ENCODE results near the gene LRCH3.

The LRCH3 gene

GRCh38 chr3:197791892-197792647, 1.0 kb downstream of the LRCH3 start:
- H3K4me3 ChIP-seq (ENCODE audit: low read depth, low read length): peak overlapping the region; percentile 91

GRCh38 chr3:197793247-197793646, 2.2 kb downstream of the LRCH3 start:
- no peak overlapping the region for H3K4me3 ChIP-seq (ENCODE audit: low read depth, low read length)

GRCh38 chr3:197794115-197794514, 3.1 kb downstream of the LRCH3 start:
- no peak overlapping the region for H3K4me3 ChIP-seq (ENCODE audit: low read depth, low read length)

GRCh38 chr3:197795200-197795599, 4.1 kb downstream of the LRCH3 start:
- no peak overlapping the region for H3K4me3 ChIP-seq (ENCODE audit: low read depth, low read length)

GRCh38 chr3:197796087-197796486, 5.0 kb downstream of the LRCH3 start:
- H3K4me3 ChIP-seq (ENCODE audit: low read depth, low read length): no peak overlapping the region

GRCh38 chr3:197798863-197799262, 7.8 kb downstream of the LRCH3 start:
- H3K4me3 ChIP-seq (ENCODE audit: low read depth, low read length): no peak overlapping the region

- no peak overlapping the region for H3K4me3 ChIP-seq (ENCODE audit: low read depth, low read length)
Observed at GRCh38 chr3:197800379-197800778, 9.3 kb downstream of the LRCH3 start.

GRCh38 chr3:197801891-197802778, 11.1 kb downstream of the LRCH3 start:
- H3K4me3 ChIP-seq (ENCODE audit: low read depth, low read length): no peak overlapping the region

GRCh38 chr3:197802779-197803459, 11.9 kb downstream of the LRCH3 start:
- no peak overlapping the region for H3K4me3 ChIP-seq (ENCODE audit: low read depth, low read length)

- H3K4me3 ChIP-seq (ENCODE audit: low read depth, low read length): no peak overlapping the region
Observed at GRCh38 chr3:197804511-197804910, 13.5 kb downstream of the LRCH3 start.

- no peak overlapping the region for H3K4me3 ChIP-seq (ENCODE audit: low read depth, low read length)
Observed at GRCh38 chr3:197807969-197808587, 17.0 kb downstream of the LRCH3 start.

- H3K4me3 ChIP-seq (ENCODE audit: low read depth, low read length): no peak overlapping the region
Observed at GRCh38 chr3:197809356-197810020, 18.4 kb downstream of the LRCH3 start.

GRCh38 chr3:197810901-197811300, 19.8 kb downstream of the LRCH3 start:
- no peak overlapping the region for H3K4me3 ChIP-seq (ENCODE audit: low read depth, low read length)

GRCh38 chr3:197811343-197811742, 20.3 kb downstream of the LRCH3 start:
- H3K4me3 ChIP-seq (ENCODE audit: low read depth, low read length): no peak overlapping the region

- no peak overlapping the region for H3K4me3 ChIP-seq (ENCODE audit: low read depth, low read length)
Observed at GRCh38 chr3:197814372-197814771, 23.3 kb downstream of the LRCH3 start.

GRCh38 chr3:197820550-197821335, 29.7 kb downstream of the LRCH3 start:
- no peak overlapping the region for H3K4me3 ChIP-seq (ENCODE audit: low read depth, low read length)

GRCh38 chr3:197829397-197830045, 38.5 kb downstream of the LRCH3 start:
- no peak overlapping the region for H3K4me3 ChIP-seq (ENCODE audit: low read depth, low read length)

GRCh38 chr3:197830308-197830966, 39.4 kb downstream of the LRCH3 start:
- H3K4me3 ChIP-seq (ENCODE audit: low read depth, low read length): no peak overlapping the region

GRCh38 chr3:197830967-197831313, 39.9 kb downstream of the LRCH3 start:
- H3K4me3 ChIP-seq (ENCODE audit: low read depth, low read length): no peak overlapping the region

Measured in iPS-11a (cell line).